HG02588 (cell line): ENCODE results near the gene MBTD1.

Experiments
- ATAC-seq: cut with Tn5 transposase; IDR thresholded peaks from one replicate; pipeline ENCODE4 v1.9.1; 2021; ENCODE audit warnings: mild to moderate bottlenecking, moderate library complexity; ENCODE audit not compliant: unreplicated experiment

Gene MBTD1

GRCh38 chr17:51152766-51153209, 107.1 kb downstream of the MBTD1 start:
- no peak for ATAC-seq

GRCh38 chr17:51150932-51151331, 108.9 kb downstream of the MBTD1 start:
- ATAC-seq = no peak

- no peak for ATAC-seq
These were observed 110.7 kb downstream of the MBTD1 start for GRCh38 chr17:51149163-51149562.

GRCh38 chr17:51147650-51148049, 112.2 kb downstream of the MBTD1 start:
- ATAC-seq = no peak

- no peak for ATAC-seq
These were observed 115.4 kb downstream of the MBTD1 start for GRCh38 chr17:51144266-51145022.

- ATAC-seq = no peak
These were observed 117.3 kb downstream of the MBTD1 start for GRCh38 chr17:51142597-51142996.

- no peak for ATAC-seq
These were observed 123.9 kb downstream of the MBTD1 start for GRCh38 chr17:51135956-51136355.

- ATAC-seq = no peak
These were observed 126.5 kb downstream of the MBTD1 start for GRCh38 chr17:51133365-51133764.

GRCh38 chr17:51132964-51133319, 126.9 kb downstream of the MBTD1 start:
- ATAC-seq = no peak

- ATAC-seq = no peak
These were observed 131.8 kb downstream of the MBTD1 start for GRCh38 chr17:51128076-51128475.
